GM10266 (cell line): ENCODE data around the gene ZNF827.

ENCODE experiments used
- DNase-seq: peaks from one replicate; pipeline ENCODE4 v3.0.0; 2012; ENCODE audit errors: extremely low spot score
- CTCF ChIP-seq: IDR thresholded peaks from 2 replicates; pipeline ENCODE4 v1.5.1; 2012; ENCODE audit warnings: mild to moderate bottlenecking, low read depth; ENCODE audit not compliant: control insufficient read depth, insufficient read depth; ENCODE audit errors: missing control alignments

Gene ZNF827

GRCh38 chr4:145920205-145920604, 18.4 kb downstream of the ZNF827 start:
- no peak for DNase-seq
- no peak for TF ChIP-seq CTCF

- DNase-seq = no peak
- TF ChIP-seq CTCF = no peak
Observed at GRCh38 chr4:145912376-145912775, 26.2 kb downstream of the ZNF827 start.

GRCh38 chr4:145909773-145910172, 28.9 kb downstream of the ZNF827 start:
- DNase-seq = no peak
- no peak for TF ChIP-seq CTCF

- TF ChIP-seq CTCF = no peak
- no peak for DNase-seq
Observed at GRCh38 chr4:145909281-145909715, 29.3 kb downstream of the ZNF827 start.

GRCh38 chr4:145907812-145908211, 30.8 kb downstream of the ZNF827 start:
- no peak for DNase-seq
- no peak for TF ChIP-seq CTCF

- DNase-seq = no peak
- TF ChIP-seq CTCF = no peak
Observed at GRCh38 chr4:145907390-145907789, 31.2 kb downstream of the ZNF827 start.

- TF ChIP-seq CTCF = no peak
- no peak for DNase-seq
Observed at GRCh38 chr4:145904413-145905177, 34.0 kb downstream of the ZNF827 start.
